Upper lobe of left lung (tissue), 6 donors: ENCODE results near the gene DCUN1D1. TPM values are rescaled to one million over a fixed set of nuclear protein-coding genes. Genes with fewer than 3 reads are reported as not detected.

Source experiments
- ATAC-seq, 2 donors: fragments of 200-7000 bp; cut with Tn5 transposase; one replicate each; pipeline ENCODE4 v1.9.1; 2022; ENCODE audit warnings: mild to moderate bottlenecking in 2 of 2, moderate library complexity in 2 of 2; ENCODE audit not compliant: low FRiP score in 2 of 2
- DNase-seq, 2 donors: peaks; one replicate each; pipeline ENCODE4 v3.0.0-alpha.2; 2019 to 2020
- H3K27ac ChIP-seq, 4 donors: fragments of 200-600 bp; sonication (generic); one replicate each; pipeline ENCODE4 v1.5.1; 2016 to 2019
- H3K27me3 ChIP-seq, 4 donors: fragments of 200-600 bp; sonication (generic); one replicate each; pipeline ENCODE4 v1.5.1; 2017 to 2019
- H3K36me3 ChIP-seq, 4 donors: fragments of 200-600 bp; sonication (generic); one replicate each; pipeline ENCODE4 v1.5.1; 2016 to 2019
- H3K4me1 ChIP-seq, 4 donors: fragments of 200-600 bp; sonication (generic); one replicate each; pipeline ENCODE4 v1.5.1; 2018 to 2019
- H3K4me3 ChIP-seq, 4 donors: fragments of 200-600 bp; sonication (generic); one replicate each; pipeline ENCODE4 v1.5.1; 2017 to 2019; ENCODE audit warnings: mild to moderate bottlenecking in 2 of 4, moderate library complexity in 1 of 4
- H3K9me3 ChIP-seq, 4 donors: fragments of 200-600 bp; sonication (generic); one replicate each; pipeline ENCODE4 v1.5.1; 2018 to 2019
- EP300 ChIP-seq, 4 donors: sonication (generic); formaldehyde crosslinking; IDR thresholded peaks; one replicate each; pipeline ENCODE4 v1.5.1; 2017; ENCODE audit warnings: antibody characterized with exemption in 4 of 4, control low read depth in 2 of 4
- POLR2A ChIP-seq, 4 donors: fragments of 450-650 bp; IDR thresholded peaks; one replicate each; pipeline ENCODE4 v1.5.1; 2016 to 2017; ENCODE audit warnings: antibody characterized with exemption in 4 of 4, mild to moderate bottlenecking in 2 of 4
- POLR2AphosphoS5 ChIP-seq, 2 donors: sonication (generic); formaldehyde crosslinking; IDR thresholded peaks; one replicate each; pipeline ENCODE4 v1.5.1; 2017; ENCODE audit warnings: antibody characterized with exemption in 2 of 2
- WGBS, 2 donors: methylation state at CpG; one replicate each; pipeline ENCODE4 v1.1.5; 2017 to 2018; 5-methylcytosine and 5-hydroxymethylcytosine counted together
- total RNA-seq, 6 donors: library from RNA; depleted of rRNA in 4 of 6; stranded (reverse); fragments of >200 nt in 4 of 6; gene quantifications; one replicate each; pipeline versions ENCODE4 v1.1.0 to v1.2.1, GENCODE V29; 2016 to 2021
- TF ChIP-seq, protein P1 (sequence below), 6 experiments: fragments of 450-650 bp in 4 of 6; fragments of 200-600 bp in 2 of 6; sonication (generic) in 2 of 6; IDR thresholded peaks; one replicate each; pipeline ENCODE4 v1.5.1; 2016 to 2019; ENCODE audit warnings: antibody characterized with exemption in 6 of 6
- donor health status: DM: no; HTN: no; CAD: no; lungs with moderate emphysema.
- donor health status: DM: no; HTN: yes; CAD: no; lungs with severe emphysema.

The DCUN1D1 gene
- total RNA-seq, 6 donors from 2014 or later, result 9.9 to 46.1 (median 27.2) TPM

DNA sequence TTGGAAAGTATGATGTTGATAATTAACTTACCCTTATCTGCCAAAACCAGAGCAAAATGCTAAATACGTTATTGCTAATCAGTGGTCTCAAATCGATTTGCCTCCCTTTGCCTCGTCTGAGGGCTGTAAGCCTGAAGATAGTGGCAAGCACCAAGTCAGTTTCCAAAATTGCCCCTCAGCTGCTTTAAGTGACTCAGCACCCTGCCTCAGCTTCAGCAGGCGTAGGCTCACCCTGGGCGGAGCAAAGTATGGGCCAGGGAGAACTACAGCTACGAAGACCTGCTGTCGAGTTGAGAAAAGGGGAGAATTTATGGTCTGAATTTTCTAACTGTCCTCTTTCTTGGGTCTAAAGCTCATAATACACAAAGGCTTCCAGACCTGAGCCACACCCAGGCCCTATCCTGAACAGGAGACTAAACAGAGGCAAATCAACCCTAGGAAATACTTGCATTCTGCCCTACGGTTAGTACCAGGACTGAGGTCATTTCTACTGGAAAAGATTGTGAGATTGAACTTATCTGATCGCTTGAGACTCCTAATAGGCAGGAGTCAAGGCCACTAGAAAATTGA, 59.7 kb downstream of the DCUN1D1 start:
- no peak overlapping the region for H3K27ac ChIP-seq
- peaks cover 0 to 7% (median 0%) of the 10 kb centered on the region in 4 donors for H3K36me3 ChIP-seq
- H3K27me3 ChIP-seq, result no peaks in the 10 kb centered on the region
- WGBS, 2 donors, result 84 to 86% methylated on average over 9 of the region's 9 CpGs
- DNase-seq (no peak), ATAC-seq (peak in 1 of 2 donors; percentile 36)
- no peaks in the 10 kb centered on the region for H3K9me3 ChIP-seq
- peaks cover 0 to 3% (median 0%) of the 10 kb centered on the region in 4 donors for H3K4me1 ChIP-seq
- TF ChIP-seq POLR2A (IDR thresholded peaks at IDR 0.05) (no peak), EP300 (IDR thresholded peaks at IDR 0.05) (no peak), POLR2AphosphoS5 (IDR thresholded peaks at IDR 0.05) (no peak)
- TF ChIP-seq, protein P1, sequence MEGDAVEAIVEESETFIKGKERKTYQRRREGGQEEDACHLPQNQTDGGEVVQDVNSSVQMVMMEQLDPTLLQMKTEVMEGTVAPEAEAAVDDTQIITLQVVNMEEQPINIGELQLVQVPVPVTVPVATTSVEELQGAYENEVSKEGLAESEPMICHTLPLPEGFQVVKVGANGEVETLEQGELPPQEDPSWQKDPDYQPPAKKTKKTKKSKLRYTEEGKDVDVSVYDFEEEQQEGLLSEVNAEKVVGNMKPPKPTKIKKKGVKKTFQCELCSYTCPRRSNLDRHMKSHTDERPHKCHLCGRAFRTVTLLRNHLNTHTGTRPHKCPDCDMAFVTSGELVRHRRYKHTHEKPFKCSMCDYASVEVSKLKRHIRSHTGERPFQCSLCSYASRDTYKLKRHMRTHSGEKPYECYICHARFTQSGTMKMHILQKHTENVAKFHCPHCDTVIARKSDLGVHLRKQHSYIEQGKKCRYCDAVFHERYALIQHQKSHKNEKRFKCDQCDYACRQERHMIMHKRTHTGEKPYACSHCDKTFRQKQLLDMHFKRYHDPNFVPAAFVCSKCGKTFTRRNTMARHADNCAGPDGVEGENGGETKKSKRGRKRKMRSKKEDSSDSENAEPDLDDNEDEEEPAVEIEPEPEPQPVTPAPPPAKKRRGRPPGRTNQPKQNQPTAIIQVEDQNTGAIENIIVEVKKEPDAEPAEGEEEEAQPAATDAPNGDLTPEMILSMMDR (IDR thresholded peaks at IDR 0.05), result no peak
- no peak overlapping the region for H3K4me3 ChIP-seq

- Histone ChIP-seq H3K9me3 (no peaks in the 10 kb centered on the region), H3K36me3 (peaks cover 0 to 10% (median under 1%) of the 10 kb centered on the region in 4 donors), H3K4me1 (peaks cover 0 to 3% (median 0%) of the 10 kb centered on the region in 4 donors), H3K27ac (no peak overlapping the region), H3K27me3 (no peaks in the 10 kb centered on the region), H3K4me3 (no peak overlapping the region)
- 91 to 96% methylated on average over 5 of the region's 5 CpGs for WGBS, 2 donors
- no peak for DNase-seq
- no peak for ATAC-seq
- TF ChIP-seq POLR2A (IDR thresholded peaks at IDR 0.05) (no peak), EP300 (IDR thresholded peaks at IDR 0.05) (no peak), POLR2AphosphoS5 (IDR thresholded peaks at IDR 0.05) (no peak)
- TF ChIP-seq, protein P1 (IDR thresholded peaks at IDR 0.05), result no peak
Observed at GRCh38 chr3:182919866-182920357, 60.4 kb downstream of the DCUN1D1 start.

DNA sequence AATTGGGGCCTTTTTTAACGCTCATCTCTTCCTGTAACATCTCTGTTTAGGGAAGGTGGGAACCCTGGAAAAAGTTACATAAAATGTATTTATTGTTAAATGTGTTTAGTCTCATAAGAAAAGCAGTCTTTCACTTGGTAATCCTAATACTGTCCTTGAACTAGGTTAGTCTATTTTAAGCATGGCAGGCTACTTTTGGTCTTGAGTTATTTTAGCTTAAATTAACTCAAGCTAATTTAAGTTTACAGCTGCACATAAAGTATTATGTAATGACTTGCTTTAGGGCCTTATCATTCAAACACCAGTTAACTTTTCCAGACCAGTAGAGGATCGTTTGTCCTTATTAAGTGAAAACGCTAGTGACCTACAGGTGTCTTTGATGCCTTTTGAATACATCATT, 63.2 kb downstream of the DCUN1D1 start:
- peaks cover 0 to 3% (median 0%) of the 10 kb centered on the region in 4 donors for H3K4me1 ChIP-seq
- peaks cover 0 to 28% (median 12%) of the 10 kb centered on the region in 4 donors for H3K36me3 ChIP-seq
- H3K9me3 ChIP-seq, result no peaks in the 10 kb centered on the region
- H3K27me3 ChIP-seq, result no peaks in the 10 kb centered on the region
- TF ChIP-seq, protein P1 (IDR thresholded peaks at IDR 0.05), result no peak
- TF ChIP-seq EP300 (IDR thresholded peaks at IDR 0.05) (no peak), POLR2A (IDR thresholded peaks at IDR 0.05) (no peak), POLR2AphosphoS5 (IDR thresholded peaks at IDR 0.05) (no peak)
- H3K27ac ChIP-seq, result no peak overlapping the region
- ATAC-seq, result no peak
- WGBS, 2 donors, result 94 to 95% methylated on average over 3 of the region's 3 CpGs
- H3K4me3 ChIP-seq, result no peak overlapping the region
- no peak for DNase-seq

DNA sequence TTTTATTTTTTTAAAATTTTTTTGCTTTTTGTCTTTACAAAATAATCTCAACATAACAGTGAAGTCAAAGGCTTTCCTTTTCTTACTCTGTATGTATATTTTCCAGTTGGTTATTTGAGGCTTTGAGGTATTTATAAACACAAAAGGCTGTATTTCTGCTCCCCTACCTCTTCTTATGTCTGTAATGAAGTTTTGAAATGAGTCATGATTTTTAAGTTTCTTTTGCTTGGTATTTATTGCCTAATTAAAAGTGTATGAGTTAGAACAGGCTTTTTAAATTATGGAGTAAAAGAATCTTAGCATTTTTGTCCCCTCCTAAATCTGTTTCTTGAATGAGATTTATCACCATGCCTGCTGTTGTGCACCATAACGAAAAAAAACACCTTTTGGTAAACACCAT, 66.0 kb downstream of the DCUN1D1 start:
- no peak for DNase-seq
- no peaks in the 10 kb centered on the region for H3K4me1 ChIP-seq
- no peak for ATAC-seq
- WGBS, 2 donors, result 88 to 97% methylated on average over 1 of the region's 1 CpG
- peaks cover 0 to 31% (median 12%) of the 10 kb centered on the region in 4 donors for H3K36me3 ChIP-seq
- no peaks in the 10 kb centered on the region for H3K27me3 ChIP-seq
- H3K27ac ChIP-seq, result no peak overlapping the region
- no peak overlapping the region for H3K4me3 ChIP-seq
- TF ChIP-seq, protein P1 (IDR thresholded peaks at IDR 0.05), result no peak
- TF ChIP-seq POLR2AphosphoS5 (IDR thresholded peaks at IDR 0.05), result no peak
- TF ChIP-seq EP300 (IDR thresholded peaks at IDR 0.05), result no peak
- TF ChIP-seq POLR2A (IDR thresholded peaks at IDR 0.05), result no peak
- H3K9me3 ChIP-seq, result no peaks in the 10 kb centered on the region

DNA sequence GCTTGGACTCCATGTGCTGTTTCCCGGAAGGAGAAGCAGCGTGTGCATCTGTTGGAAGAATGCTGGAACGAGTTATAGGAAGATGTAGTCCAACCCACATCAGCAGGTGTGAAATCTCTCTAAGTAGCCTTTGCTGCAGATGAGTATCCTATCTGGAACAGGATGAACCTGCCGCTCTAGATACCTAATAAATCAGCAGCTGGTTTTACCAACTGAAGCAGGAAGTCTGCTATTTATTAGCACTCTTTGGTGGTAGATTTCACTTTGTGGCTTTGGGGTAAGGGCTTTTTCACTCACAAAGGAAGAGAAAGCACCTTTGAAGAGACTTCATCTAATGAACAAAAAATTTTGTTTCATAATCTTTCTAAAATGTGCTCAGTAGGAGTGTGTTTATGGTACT, 66.4 kb downstream of the DCUN1D1 start:
- H3K9me3 ChIP-seq, result no peaks in the 10 kb centered on the region
- ATAC-seq, result no peak
- WGBS, 2 donors, result 64 to 72% methylated on average over 4 of the region's 4 CpGs

More for the DNA sequence above, 66.4 kb downstream of the DCUN1D1 start:
- no peak for DNase-seq
- H3K4me1 ChIP-seq, result no peaks in the 10 kb centered on the region
- H3K27me3 ChIP-seq, result no peaks in the 10 kb centered on the region
- TF ChIP-seq EP300 (IDR thresholded peaks at IDR 0.05) (no peak), POLR2AphosphoS5 (IDR thresholded peaks at IDR 0.05) (no peak), POLR2A (IDR thresholded peaks at IDR 0.05) (no peak)
- TF ChIP-seq, protein P1 (IDR thresholded peaks at IDR 0.05), result no peak
- no peak overlapping the region for H3K27ac ChIP-seq
- H3K4me3 ChIP-seq, result no peak overlapping the region
- peaks cover 0 to 31% (median 12%) of the 10 kb centered on the region in 4 donors for H3K36me3 ChIP-seq
